ENCODE data around the gene COL4A4. TPM values are rescaled to one million over a fixed set of nuclear protein-coding genes. Genes with fewer than 3 reads are reported as not detected.

Gene COL4A4
- total RNA-seq, 4 donors from 2014 or later: 3.6 to 9.6 (median 6.1) TPM

- peak; percentile 90 for DNase-seq (ENCODE audit: extremely low spot score)
- Histone ChIP-seq H3K9me3 (no peaks in the 10 kb centered on the region), H3K27me3 (peaks cover 0 to 12% (median 0%) of the 10 kb centered on the region in 4 donors), H3K36me3 (no peaks in the 10 kb centered on the region), H3K4me3 (no peak overlapping the region), H3K4me1 (no peaks in the 10 kb centered on the region), H3K27ac (replicated peaks in 1 of 4) (no peak overlapping the region)
- TF ChIP-seq EP300 (IDR thresholded peaks at IDR 0.05): no peak
- TF ChIP-seq POLR2A (IDR thresholded peaks at IDR 0.05; ENCODE audit: low read depth): no peak
- TF ChIP-seq CTCF (IDR thresholded peaks at IDR 0.05): no peak
- TF ChIP-seq POLR2AphosphoS5 (IDR thresholded peaks at IDR 0.05): no peak
- intact Hi-C loops (cut with DNase I): no loop called here
- WGBS: 64% methylated on average over 6 of the region's 6 CpGs
These were observed 8.8 kb downstream of the COL4A4 start for GRCh38 chr2:227154986-227155774.

- Histone ChIP-seq H3K9me3 (no peaks in the 10 kb centered on the region), H3K36me3 (no peaks in the 10 kb centered on the region), H3K27me3 (peaks cover 0 to under 1% (median 0%) of the 10 kb centered on the region in 4 donors), H3K4me3 (no peak overlapping the region), H3K4me1 (no peaks in the 10 kb centered on the region), H3K27ac (replicated peaks in 1 of 4) (peak overlapping the region in 2 of 4 donors; percentile 0 to 29)
- intact Hi-C loops (cut with DNase I): no loop called here
- TF ChIP-seq CTCF (IDR thresholded peaks at IDR 0.05) (no peak), EP300 (IDR thresholded peaks at IDR 0.05) (no peak), POLR2A (IDR thresholded peaks at IDR 0.05; ENCODE audit: low read depth) (no peak), POLR2AphosphoS5 (IDR thresholded peaks at IDR 0.05) (no peak)
- 65% methylated on average over 4 of the region's 4 CpGs for WGBS
- DNase-seq (ENCODE audit: extremely low spot score): peak; percentile 80
These were observed 10.1 kb downstream of the COL4A4 start for GRCh38 chr2:227153758-227154486.

GRCh38 chr2:227153307-227153706, 10.7 kb downstream of the COL4A4 start:
- Histone ChIP-seq H3K27ac (replicated peaks in 1 of 4) (peak overlapping the region in 3 of 4 donors; percentile 0 to 40 (median 29)), H3K27me3 (no peaks in the 10 kb centered on the region), H3K9me3 (no peaks in the 10 kb centered on the region), H3K36me3 (no peaks in the 10 kb centered on the region), H3K4me1 (no peaks in the 10 kb centered on the region), H3K4me3 (no peak overlapping the region)
- intact Hi-C loops (cut with DNase I): no loop called here
- WGBS: 89% methylated on average over 4 of the region's 4 CpGs
- peak; percentile 29 for DNase-seq (ENCODE audit: extremely low spot score)
- TF ChIP-seq CTCF (IDR thresholded peaks at IDR 0.05): no peak
- no peak for TF ChIP-seq EP300 (IDR thresholded peaks at IDR 0.05)
- TF ChIP-seq POLR2A (IDR thresholded peaks at IDR 0.05; ENCODE audit: low read depth): no peak
- TF ChIP-seq POLR2AphosphoS5 (IDR thresholded peaks at IDR 0.05): no peak

- H3K4me3 ChIP-seq: no peak overlapping the region
- intact Hi-C loops (cut with DNase I): no loop called here
- H3K36me3 ChIP-seq: no peaks in the 10 kb centered on the region
- WGBS: 100% methylated on average over 2 of the region's 2 CpGs
- TF ChIP-seq POLR2A (IDR thresholded peaks at IDR 0.05; ENCODE audit: low read depth): no peak
- no peak for TF ChIP-seq EP300 (IDR thresholded peaks at IDR 0.05)
- no peak for TF ChIP-seq CTCF (IDR thresholded peaks at IDR 0.05)
- DNase-seq (ENCODE audit: extremely low spot score): no peak
- H3K4me1 ChIP-seq: no peaks in the 10 kb centered on the region
- no peaks in the 10 kb centered on the region for H3K27me3 ChIP-seq
- H3K27ac ChIP-seq (replicated peaks in 1 of 4): peak overlapping the region in 2 of 4 donors; percentile 29 to 40
- no peaks in the 10 kb centered on the region for H3K9me3 ChIP-seq
These were observed 11.8 kb downstream of the COL4A4 start for GRCh38 chr2:227152093-227152766.

Measured in esophagus muscularis mucosa (tissue), 4 donors.